ENCODE results near the gene BANP.

BANP gene

GRCh38 chr16:87918338-87918737, 32.9 kb upstream of the BANP start:
- TF ChIP-seq, protein P1, sequence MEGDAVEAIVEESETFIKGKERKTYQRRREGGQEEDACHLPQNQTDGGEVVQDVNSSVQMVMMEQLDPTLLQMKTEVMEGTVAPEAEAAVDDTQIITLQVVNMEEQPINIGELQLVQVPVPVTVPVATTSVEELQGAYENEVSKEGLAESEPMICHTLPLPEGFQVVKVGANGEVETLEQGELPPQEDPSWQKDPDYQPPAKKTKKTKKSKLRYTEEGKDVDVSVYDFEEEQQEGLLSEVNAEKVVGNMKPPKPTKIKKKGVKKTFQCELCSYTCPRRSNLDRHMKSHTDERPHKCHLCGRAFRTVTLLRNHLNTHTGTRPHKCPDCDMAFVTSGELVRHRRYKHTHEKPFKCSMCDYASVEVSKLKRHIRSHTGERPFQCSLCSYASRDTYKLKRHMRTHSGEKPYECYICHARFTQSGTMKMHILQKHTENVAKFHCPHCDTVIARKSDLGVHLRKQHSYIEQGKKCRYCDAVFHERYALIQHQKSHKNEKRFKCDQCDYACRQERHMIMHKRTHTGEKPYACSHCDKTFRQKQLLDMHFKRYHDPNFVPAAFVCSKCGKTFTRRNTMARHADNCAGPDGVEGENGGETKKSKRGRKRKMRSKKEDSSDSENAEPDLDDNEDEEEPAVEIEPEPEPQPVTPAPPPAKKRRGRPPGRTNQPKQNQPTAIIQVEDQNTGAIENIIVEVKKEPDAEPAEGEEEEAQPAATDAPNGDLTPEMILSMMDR (conservative IDR thresholded peaks at IDR 0.05; ENCODE audit: low read length), result no peak
- peak; percentile 77 for DNase-seq (ENCODE audit: low read depth)
- H3K4me3 ChIP-seq (ENCODE audit: low read length), result peak overlapping the region; percentile 39

DNA sequence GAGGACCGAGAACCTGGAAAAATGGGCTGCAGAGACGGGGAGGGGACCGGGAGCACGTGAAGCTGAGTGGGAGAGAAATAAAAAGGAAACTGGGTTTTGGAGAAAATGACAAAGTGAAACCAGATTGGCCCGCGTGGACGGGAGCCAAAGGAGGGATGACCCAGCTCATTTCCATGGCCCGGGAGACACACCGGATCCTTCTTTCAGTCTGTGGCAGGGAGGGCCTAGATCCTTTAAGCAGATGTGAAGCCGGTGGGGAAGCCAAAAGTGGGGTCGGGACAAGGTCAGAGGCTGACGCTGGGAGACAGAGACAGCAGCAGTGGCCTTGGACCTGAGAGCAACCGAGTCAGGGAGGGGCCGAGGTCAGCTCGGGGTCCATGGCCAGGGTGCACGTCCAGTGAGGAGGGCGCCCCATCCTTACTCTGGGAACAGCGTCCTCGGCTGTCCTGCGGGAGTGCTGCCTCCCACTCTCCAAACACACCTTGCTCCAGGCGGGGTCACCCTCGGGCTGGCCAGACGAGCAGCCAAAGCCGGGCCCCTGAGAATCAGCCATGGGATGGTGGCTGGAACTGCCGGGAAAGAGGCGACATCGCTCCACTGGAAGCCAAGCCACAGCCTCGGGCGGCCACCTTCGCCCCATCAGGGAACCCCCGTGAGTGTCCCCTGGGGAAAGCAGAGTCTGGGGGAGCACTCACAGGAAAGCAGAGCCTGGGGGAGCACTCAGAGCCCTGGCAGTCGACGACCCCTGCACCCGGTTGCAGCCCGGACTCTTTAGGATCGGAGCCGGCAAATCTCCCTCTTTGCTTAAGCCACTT, 32.2 kb upstream of the BANP start:
- TF ChIP-seq, protein P1 (conservative IDR thresholded peaks at IDR 0.05; ENCODE audit: low read length), result no peak
- H3K4me3 ChIP-seq (ENCODE audit: low read length), result peak overlapping the region; percentile 39
- peak; percentile 62 for DNase-seq (ENCODE audit: low read depth)

DNA sequence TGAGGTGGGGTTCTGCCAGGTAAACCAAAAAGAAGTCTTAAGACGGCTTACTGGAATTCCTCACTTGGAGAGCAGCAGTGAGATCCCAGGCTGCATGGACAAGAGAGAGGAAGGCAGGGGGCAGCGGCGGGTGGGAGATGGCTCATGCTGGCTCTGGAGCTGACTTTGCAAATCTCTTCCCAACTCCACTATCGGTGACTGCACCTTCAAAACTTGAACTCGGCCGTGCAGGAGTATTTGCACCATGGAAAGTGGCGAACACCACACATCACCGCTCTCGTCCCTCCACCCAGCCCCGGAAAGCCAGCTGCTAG, 31.6 kb upstream of the BANP start:
- DNase-seq (ENCODE audit: low read depth), result no peak
- TF ChIP-seq, protein P1 (conservative IDR thresholded peaks at IDR 0.05; ENCODE audit: low read length), result no peak
- no peak overlapping the region for H3K4me3 ChIP-seq (ENCODE audit: low read length)

GRCh38 chr16:87921236-87921773, 29.9 kb upstream of the BANP start:
- no peak for DNase-seq (ENCODE audit: low read depth)

GRCh38 chr16:87922250-87922871, 28.9 kb upstream of the BANP start:
- no peak overlapping the region for H3K4me3 ChIP-seq (ENCODE audit: low read length)
- TF ChIP-seq, protein P1 (conservative IDR thresholded peaks at IDR 0.05; ENCODE audit: low read length), result no peak
- DNase-seq (ENCODE audit: low read depth), result no peak

More at GRCh38 chr16:87921236-87921773, 29.9 kb upstream of the BANP start:
- no peak overlapping the region for H3K4me3 ChIP-seq (ENCODE audit: low read length)
- TF ChIP-seq, protein P1 (conservative IDR thresholded peaks at IDR 0.05; ENCODE audit: low read length), result no peak

GRCh38 chr16:87924041-87924810, 27.0 kb upstream of the BANP start:
- TF ChIP-seq, protein P1 (conservative IDR thresholded peaks at IDR 0.05; ENCODE audit: low read length), result no peak
- no peak overlapping the region for H3K4me3 ChIP-seq (ENCODE audit: low read length)
- DNase-seq (ENCODE audit: low read depth), result no peak
